T-helper 2 cell treated with Interferon-gamma antibody and Interleukin-4, amounts not matched to agents 5 μg/mL and 100 μg/mL, for 36 hours (primary cell): Measurements from ENCODE around the gene ZNF202.
A peak's percentile ranks its signal among the peaks of the same experiment; 100 is the strongest.

Experiments
- DNase-seq: peaks from one replicate; pipeline ENCODE4 v3.0.0; 2021; ENCODE audit warnings: low spot score
- H3K27ac Mint-ChIP-seq: one replicate; pipeline ENCODE4 v1.8.0; 2021; ENCODE audit warnings: mild to moderate bottlenecking, mixed read lengths
- H3K27me3 Mint-ChIP-seq: one replicate; pipeline ENCODE4 v1.8.0; 2021; ENCODE audit warnings: low read depth, mixed read lengths
- H3K36me3 Mint-ChIP-seq: one replicate; pipeline ENCODE4 v1.8.0; 2021; ENCODE audit warnings: low read depth, mixed read lengths
- H3K4me1 Mint-ChIP-seq: one replicate; pipeline ENCODE4 v1.8.0; 2021; ENCODE audit warnings: low read depth, mixed read lengths
- H3K4me3 Mint-ChIP-seq: one replicate; pipeline ENCODE4 v1.8.0; 2022; ENCODE audit warnings: mild to moderate bottlenecking, moderate library complexity, mixed read lengths
- H3K9me3 Mint-ChIP-seq: one replicate; pipeline ENCODE4 v1.8.0; 2021; ENCODE audit warnings: mixed read lengths

The ZNF202 gene

DNA sequence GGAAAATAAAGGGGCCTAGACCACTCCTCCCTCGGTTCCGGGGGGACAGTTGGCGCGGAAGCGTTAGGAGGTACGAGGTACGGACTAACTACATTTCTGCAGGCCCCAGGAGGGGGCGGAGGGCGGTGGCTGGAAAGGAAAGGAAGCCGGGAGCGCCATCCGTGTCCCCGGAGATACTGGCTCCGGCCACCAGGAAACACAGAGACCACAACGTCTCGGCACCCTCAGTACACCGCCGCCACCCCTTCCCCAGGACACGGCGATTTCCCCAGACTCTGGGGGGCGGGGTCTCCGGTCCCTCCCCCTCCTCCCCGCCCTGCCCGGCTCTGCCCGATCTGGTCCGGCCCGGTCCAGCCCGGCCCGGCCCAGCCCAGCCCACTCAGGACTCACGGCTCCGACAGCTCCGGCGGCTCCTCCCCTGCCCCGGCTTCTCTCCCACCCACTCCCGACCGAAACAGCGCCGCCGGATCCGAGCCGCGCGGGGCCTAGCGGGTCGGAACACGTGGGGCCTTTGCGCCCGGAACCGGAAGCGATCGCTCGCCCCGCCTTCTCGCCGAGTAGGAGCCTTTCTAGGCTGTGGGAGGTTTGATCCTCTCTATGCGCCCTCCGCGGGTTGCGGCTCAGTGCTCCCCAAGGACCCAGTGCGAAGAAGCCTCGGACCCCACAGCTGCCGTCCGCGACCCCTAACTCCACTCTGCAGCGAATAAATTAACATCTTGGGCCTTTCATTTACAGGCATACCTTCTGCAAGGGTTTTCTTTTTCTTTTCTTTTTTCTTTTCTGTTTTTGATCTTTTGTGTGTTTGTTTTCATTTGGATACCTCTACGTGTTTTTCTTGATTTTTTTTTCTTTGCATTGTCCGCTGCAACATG is at the start of gene ZNF202:
Gene ZNF202 (minus strand): TSS at position 502 of the 872 bp plus-strand sequence. CDS start 10,772 bp downstream, outside the sequence.
- Mint-ChIP-seq H3K36me3 (peaks cover 25% of the 10 kb centered on the region), H3K4me3 (peak within 1 kb of the TSS; percentile 95), H3K27me3 (peaks cover 5% of the 10 kb centered on the region), H3K4me1 (peaks cover 25% of the 10 kb centered on the region), H3K9me3 (no peaks in the 10 kb centered on the region), H3K27ac (peak within 1 kb of the TSS; percentile 94)
- DNase-seq, result peak; percentile 90

GRCh38 chr11:123783536-123783935 is 42.1 kb upstream of the ZNF202 start:
- DNase-seq, result no peak
- Mint-ChIP-seq H3K4me3 (no peak overlapping the region), H3K36me3 (no peaks in the 10 kb centered on the region), H3K4me1 (no peaks in the 10 kb centered on the region), H3K27ac (no peak overlapping the region), H3K27me3 (peaks cover 2% of the 10 kb centered on the region), H3K9me3 (peaks cover 8% of the 10 kb centered on the region)

GRCh38 chr11:123778511-123778910 is 37.1 kb upstream of the ZNF202 start:
- no peak overlapping the region for H3K4me3 Mint-ChIP-seq
- no peaks in the 10 kb centered on the region for H3K27me3 Mint-ChIP-seq
- no peak for DNase-seq
- H3K36me3 Mint-ChIP-seq, result no peaks in the 10 kb centered on the region
- H3K4me1 Mint-ChIP-seq, result no peaks in the 10 kb centered on the region
- H3K9me3 Mint-ChIP-seq, result no peaks in the 10 kb centered on the region
- no peak overlapping the region for H3K27ac Mint-ChIP-seq

- Mint-ChIP-seq H3K9me3 (peaks cover 9% of the 10 kb centered on the region), H3K4me3 (no peak overlapping the region), H3K27ac (no peak overlapping the region), H3K27me3 (no peaks in the 10 kb centered on the region), H3K36me3 (no peaks in the 10 kb centered on the region), H3K4me1 (no peaks in the 10 kb centered on the region)
- no peak for DNase-seq
These were observed 34.5 kb upstream of the ZNF202 start for GRCh38 chr11:123775715-123776549.

DNA sequence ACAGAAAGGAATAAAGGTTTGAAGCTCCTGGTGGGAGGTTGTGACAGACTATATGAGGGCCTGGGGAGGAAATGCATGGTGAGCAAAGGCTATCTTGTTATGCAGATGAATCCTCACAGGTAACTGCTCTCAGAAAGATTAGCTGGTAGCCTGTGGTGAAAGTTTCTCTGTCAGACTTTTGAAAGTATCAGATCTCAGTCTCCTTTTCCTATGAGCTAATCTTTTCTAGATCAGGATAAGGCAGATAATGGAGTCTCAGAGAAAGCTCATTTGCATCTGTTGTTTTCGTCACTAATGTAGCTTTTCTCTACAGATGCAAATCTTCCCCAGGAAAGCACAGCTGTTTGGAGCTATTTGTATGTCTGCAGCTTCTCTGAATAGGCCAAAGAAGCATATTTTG is 33.8 kb upstream of the ZNF202 start:
- no peak for DNase-seq
- no peaks in the 10 kb centered on the region for H3K27me3 Mint-ChIP-seq
- no peaks in the 10 kb centered on the region for H3K4me1 Mint-ChIP-seq
- peaks cover 9% of the 10 kb centered on the region for H3K9me3 Mint-ChIP-seq
- H3K4me3 Mint-ChIP-seq, result no peak overlapping the region
- no peaks in the 10 kb centered on the region for H3K36me3 Mint-ChIP-seq
- no peak overlapping the region for H3K27ac Mint-ChIP-seq

- no peak overlapping the region for H3K27ac Mint-ChIP-seq
- H3K9me3 Mint-ChIP-seq, result peaks cover 9% of the 10 kb centered on the region
- no peaks in the 10 kb centered on the region for H3K4me1 Mint-ChIP-seq
- no peak for DNase-seq
- H3K4me3 Mint-ChIP-seq, result no peak overlapping the region
- H3K27me3 Mint-ChIP-seq, result no peaks in the 10 kb centered on the region
- H3K36me3 Mint-ChIP-seq, result no peaks in the 10 kb centered on the region
These were observed 32.5 kb upstream of the ZNF202 start for GRCh38 chr11:123773959-123774358.

DNA sequence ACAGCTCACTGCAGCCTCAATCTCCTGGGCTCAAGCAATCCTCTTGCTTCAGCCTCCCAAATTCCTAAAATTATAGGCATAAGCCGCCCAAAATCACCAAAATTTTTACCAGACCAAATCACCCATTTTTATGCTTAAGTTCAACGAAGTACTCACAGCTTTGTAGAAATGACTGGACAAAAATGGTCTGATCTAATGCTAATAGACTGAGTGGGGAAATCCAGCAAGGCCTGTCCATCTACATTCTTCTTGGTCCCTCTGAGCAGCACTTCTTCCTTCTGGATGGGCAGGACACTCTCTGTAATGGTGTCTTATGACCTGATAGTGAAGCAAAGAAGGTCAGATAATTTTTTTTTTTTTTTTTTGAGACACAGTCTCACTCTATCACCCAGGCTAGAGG is 31.6 kb upstream of the ZNF202 start:
- Mint-ChIP-seq H3K4me1 (no peaks in the 10 kb centered on the region), H3K4me3 (no peak overlapping the region), H3K27ac (no peak overlapping the region), H3K27me3 (peaks cover 2% of the 10 kb centered on the region), H3K36me3 (no peaks in the 10 kb centered on the region), H3K9me3 (peaks cover 9% of the 10 kb centered on the region)
- DNase-seq, result no peak

GRCh38 chr11:123771664-123772063 is 30.2 kb upstream of the ZNF202 start:
- Mint-ChIP-seq H3K27me3 (peaks cover 2% of the 10 kb centered on the region), H3K4me1 (no peaks in the 10 kb centered on the region), H3K36me3 (no peaks in the 10 kb centered on the region), H3K27ac (no peak overlapping the region), H3K4me3 (no peak overlapping the region), H3K9me3 (peaks cover 9% of the 10 kb centered on the region)
- DNase-seq, result no peak

DNA sequence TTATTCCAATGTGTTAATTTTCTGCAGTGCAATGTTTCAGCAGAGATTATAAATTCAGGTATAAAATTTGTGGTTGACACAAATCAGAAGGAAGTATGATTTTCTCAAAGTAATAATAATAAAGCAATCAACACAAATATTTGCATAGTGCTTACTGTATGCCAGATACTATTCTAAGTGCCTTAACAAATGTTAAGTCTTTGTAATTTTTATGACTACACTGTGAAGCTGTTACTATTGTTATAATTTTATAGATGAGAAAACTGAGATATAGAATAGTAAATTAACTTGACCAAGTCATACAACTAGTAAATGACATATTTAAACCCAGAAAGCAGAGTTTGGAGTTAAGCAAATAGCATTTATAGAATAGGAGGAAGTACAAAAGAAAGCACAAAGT is 29.3 kb upstream of the ZNF202 start:
- peaks cover 9% of the 10 kb centered on the region for H3K9me3 Mint-ChIP-seq

DNA sequence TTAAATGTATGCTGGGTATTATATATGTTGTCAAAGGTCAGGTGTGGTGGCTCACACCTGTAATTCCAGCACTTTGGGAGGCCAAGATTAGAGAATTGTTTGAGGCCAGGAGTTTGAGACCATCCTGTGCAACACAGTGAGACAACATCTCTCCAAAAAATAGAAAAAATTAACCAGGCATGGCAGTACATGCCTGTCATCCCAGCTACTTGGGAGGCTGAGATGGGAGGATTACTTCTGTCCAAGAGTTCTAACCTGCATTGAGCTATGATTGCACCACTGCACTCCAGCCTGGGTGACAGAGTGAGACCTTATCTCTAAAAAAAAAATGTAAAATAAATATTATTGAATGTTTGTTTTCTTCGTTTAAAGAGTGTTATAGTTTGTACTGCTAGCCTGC is 24.1 kb upstream of the ZNF202 start:
- DNase-seq, result no peak
- Mint-ChIP-seq H3K4me1 (peaks cover 3% of the 10 kb centered on the region), H3K36me3 (peaks cover 5% of the 10 kb centered on the region), H3K9me3 (peaks cover 14% of the 10 kb centered on the region), H3K27ac (no peak overlapping the region), H3K4me3 (no peak overlapping the region), H3K27me3 (peaks cover 2% of the 10 kb centered on the region)

More for the DNA sequence above, 29.3 kb upstream of the ZNF202 start:
- no peak overlapping the region for H3K27ac Mint-ChIP-seq
- DNase-seq, result no peak
- H3K36me3 Mint-ChIP-seq, result no peaks in the 10 kb centered on the region
- H3K4me1 Mint-ChIP-seq, result no peaks in the 10 kb centered on the region
- peaks cover 2% of the 10 kb centered on the region for H3K27me3 Mint-ChIP-seq
- no peak overlapping the region for H3K4me3 Mint-ChIP-seq

DNA sequence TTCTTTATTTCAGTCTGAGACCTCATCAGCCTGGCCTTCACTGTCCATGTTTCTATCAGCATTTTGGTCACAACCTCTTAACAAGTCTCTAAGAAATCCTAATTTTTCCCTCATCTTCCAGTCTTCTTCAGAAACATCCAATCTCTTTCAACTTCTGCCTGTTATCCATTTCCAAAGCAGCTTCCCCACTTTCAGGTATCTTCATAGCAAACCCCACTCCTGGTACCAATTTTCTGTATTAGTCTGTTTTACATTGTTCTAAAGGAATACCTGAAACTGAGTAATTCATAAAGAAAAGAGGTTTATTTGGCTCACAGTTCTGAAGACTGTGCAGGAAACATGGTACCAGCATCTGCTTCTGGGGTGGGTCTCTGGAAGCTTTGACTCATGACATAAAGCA is 21.0 kb upstream of the ZNF202 start:
- no peak overlapping the region for H3K4me3 Mint-ChIP-seq
- peaks cover 24% of the 10 kb centered on the region for H3K9me3 Mint-ChIP-seq
- peaks cover 10% of the 10 kb centered on the region for H3K36me3 Mint-ChIP-seq
- no peak overlapping the region for H3K27ac Mint-ChIP-seq
- no peak for DNase-seq
- no peaks in the 10 kb centered on the region for H3K27me3 Mint-ChIP-seq
- peaks cover 17% of the 10 kb centered on the region for H3K4me1 Mint-ChIP-seq

DNA sequence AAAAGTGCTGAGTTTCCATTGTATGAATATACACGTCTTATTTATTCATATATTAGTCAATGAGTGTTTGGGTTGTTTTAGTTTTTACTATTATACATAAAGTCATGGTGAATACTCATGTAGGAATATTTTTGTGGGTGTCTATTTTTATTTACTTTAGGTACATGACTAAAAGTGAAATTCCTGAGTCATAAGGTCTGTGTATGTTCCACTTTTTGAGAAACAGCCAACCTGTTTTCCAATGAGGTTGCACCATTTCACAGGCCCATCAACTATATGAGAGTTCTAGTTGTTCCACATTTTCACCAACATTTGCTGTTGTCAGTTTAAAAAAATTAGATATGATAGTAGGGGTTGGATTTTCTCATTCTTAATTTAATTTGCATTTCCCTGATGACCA is 19.4 kb upstream of the ZNF202 start:
- no peak for DNase-seq
- Mint-ChIP-seq H3K4me3 (no peak overlapping the region), H3K4me1 (peaks cover 26% of the 10 kb centered on the region), H3K36me3 (peaks cover 10% of the 10 kb centered on the region), H3K27ac (peak overlapping the region; percentile 16), H3K27me3 (no peaks in the 10 kb centered on the region), H3K9me3 (peaks cover 27% of the 10 kb centered on the region)

DNA sequence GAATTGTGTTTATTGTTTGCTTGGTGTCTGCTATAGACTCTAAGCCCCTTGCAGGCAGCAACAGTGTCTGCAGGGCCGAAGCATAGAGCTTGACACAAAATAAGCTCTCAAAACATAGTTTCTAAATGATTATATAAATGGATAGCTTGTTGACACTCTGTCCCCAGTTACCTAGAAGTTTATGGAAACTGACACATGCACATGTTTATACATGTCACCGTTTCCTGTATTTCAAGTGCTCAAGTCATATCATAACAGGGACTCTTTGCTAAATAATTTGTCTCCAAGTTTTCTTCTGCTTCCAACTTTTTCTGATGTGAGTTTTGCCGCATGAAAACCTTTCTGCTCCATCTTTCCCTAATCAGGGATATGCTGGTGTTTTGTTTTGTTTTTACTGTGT is 16.5 kb upstream of the ZNF202 start:
- Mint-ChIP-seq H3K27me3 (no peaks in the 10 kb centered on the region), H3K4me3 (no peak overlapping the region), H3K36me3 (peaks cover 10% of the 10 kb centered on the region), H3K9me3 (peaks cover 25% of the 10 kb centered on the region), H3K27ac (no peak overlapping the region), H3K4me1 (peaks cover 55% of the 10 kb centered on the region)
- no peak for DNase-seq

DNA sequence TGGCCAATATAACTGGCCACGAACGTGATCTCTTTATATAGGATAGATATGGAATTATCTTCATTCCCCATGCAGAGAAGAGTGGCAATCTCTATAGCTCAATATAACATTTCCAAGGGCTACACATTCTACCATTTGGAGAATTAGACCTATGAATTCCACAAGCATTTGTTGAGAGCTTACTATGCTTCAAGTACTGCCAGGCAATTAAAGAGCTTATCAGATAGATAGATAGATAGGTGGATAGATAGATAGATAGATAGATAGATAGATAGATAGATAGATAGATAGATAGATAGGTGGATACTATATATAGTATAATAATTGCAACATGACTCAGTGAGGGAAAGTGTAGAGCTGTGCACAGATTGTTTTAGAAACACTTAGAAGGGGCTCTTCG is 14.4 kb upstream of the ZNF202 start:
- peaks cover 13% of the 10 kb centered on the region for H3K9me3 Mint-ChIP-seq
- peak overlapping the region; percentile 40 for H3K4me3 Mint-ChIP-seq
- DNase-seq, result no peak
- no peaks in the 10 kb centered on the region for H3K27me3 Mint-ChIP-seq
- peaks cover 5% of the 10 kb centered on the region for H3K36me3 Mint-ChIP-seq
- no peak overlapping the region for H3K27ac Mint-ChIP-seq
- peaks cover 60% of the 10 kb centered on the region for H3K4me1 Mint-ChIP-seq
